ENCODE data around the gene COL5A3.

The COL5A3 gene

DNA sequence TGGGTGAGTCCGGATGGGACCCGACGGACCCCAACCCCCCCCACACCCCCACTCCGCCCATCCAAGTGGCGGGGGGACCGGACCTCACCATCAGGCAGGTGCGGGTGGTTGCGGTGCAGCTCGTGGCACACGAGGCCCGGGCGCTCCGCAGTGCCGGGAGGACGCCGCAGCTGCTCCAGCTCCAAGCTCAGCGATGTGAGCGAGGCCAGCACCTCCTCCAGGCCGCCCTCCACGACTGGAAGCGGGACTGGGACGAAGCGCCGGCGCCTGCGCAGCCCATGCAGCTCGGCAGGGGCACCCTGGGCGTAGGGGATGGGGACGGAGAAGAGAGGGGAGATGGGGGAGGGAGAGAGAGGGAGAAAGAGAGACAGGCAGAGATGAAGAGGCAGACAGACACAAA is 43.9 kb downstream of the COL5A3 start:
- CTCF ChIA-PET: no interaction called here
- POLR2A ChIA-PET: no interaction called here
- no peak for DNase-seq (ENCODE audit: extremely low spot score)
- TF ChIP-seq NFRKB (IDR thresholded peaks at IDR 0.05): no peak
- TF ChIP-seq FOXK2 (IDR thresholded peaks at IDR 0.05): no peak
- no peak for TF ChIP-seq L3MBTL2 (conservative IDR thresholded peaks at IDR 0.05)
- no peak for TF ChIP-seq HDGF (IDR thresholded peaks at IDR 0.05; ENCODE audit: borderline replicate concordance)
- no peak for TF ChIP-seq ELF4 (IDR thresholded peaks at IDR 0.05)
- no peak for TF ChIP-seq FOXA1 (IDR thresholded peaks at IDR 0.05)
- TF ChIP-seq SP1 (IDR thresholded peaks at IDR 0.05): no peak
- TF ChIP-seq ZNF384 (IDR thresholded peaks at IDR 0.05): no peak
- TF ChIP-seq TARDBP (IDR thresholded peaks at IDR 0.05): no peak
- no peak for TF ChIP-seq ARNT (IDR thresholded peaks at IDR 0.05)
- no peak for TF ChIP-seq CTBP1 (IDR thresholded peaks at IDR 0.05; ENCODE audit: borderline replicate concordance)
- no peak for TF ChIP-seq FOXM1 (IDR thresholded peaks at IDR 0.05; ENCODE audit: borderline replicate concordance)
- no peak for TF ChIP-seq BHLHE40 (IDR thresholded peaks at IDR 0.05; ENCODE audit: borderline replicate concordance)
- TF ChIP-seq, protein P1, sequence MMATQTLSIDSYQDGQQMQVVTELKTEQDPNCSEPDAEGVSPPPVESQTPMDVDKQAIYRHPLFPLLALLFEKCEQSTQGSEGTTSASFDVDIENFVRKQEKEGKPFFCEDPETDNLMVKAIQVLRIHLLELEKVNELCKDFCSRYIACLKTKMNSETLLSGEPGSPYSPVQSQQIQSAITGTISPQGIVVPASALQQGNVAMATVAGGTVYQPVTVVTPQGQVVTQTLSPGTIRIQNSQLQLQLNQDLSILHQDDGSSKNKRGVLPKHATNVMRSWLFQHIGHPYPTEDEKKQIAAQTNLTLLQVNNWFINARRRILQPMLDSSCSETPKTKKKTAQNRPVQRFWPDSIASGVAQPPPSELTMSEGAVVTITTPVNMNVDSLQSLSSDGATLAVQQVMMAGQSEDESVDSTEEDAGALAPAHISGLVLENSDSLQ (IDR thresholded peaks at IDR 0.05): no peak
- TF ChIP-seq SUZ12 (IDR thresholded peaks at IDR 0.05): no peak
- no peak for TF ChIP-seq LEF1 (IDR thresholded peaks at IDR 0.05; ENCODE audit: borderline replicate concordance)

DNA sequence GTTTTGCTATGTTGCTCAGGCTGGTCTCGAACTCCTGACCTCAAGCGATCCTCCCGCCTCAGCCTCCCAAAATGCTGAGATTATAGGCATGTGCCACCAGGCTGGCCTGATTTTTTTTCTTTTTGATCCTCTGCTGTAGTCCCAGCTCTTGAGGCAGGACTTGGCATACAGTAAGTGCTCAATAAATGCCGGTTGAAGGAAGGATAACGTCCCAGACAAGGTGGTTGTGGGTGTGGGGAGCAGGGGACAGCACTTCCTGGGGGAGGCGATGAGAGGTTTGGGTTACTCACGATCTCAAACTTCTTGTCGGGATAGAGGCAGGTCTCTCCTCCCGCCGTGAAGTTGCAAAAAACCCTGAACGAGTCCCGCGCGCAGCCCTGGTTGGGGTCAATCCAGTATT is 44.3 kb downstream of the COL5A3 start:
- CTCF ChIA-PET: no interaction called here
- no peak for TF ChIP-seq SUZ12 (IDR thresholded peaks at IDR 0.05)
- no peak for TF ChIP-seq FOXK2 (IDR thresholded peaks at IDR 0.05)
- no peak for TF ChIP-seq CTBP1 (IDR thresholded peaks at IDR 0.05; ENCODE audit: borderline replicate concordance)
- TF ChIP-seq, protein P1 (IDR thresholded peaks at IDR 0.05): no peak
- no peak for TF ChIP-seq FOXM1 (IDR thresholded peaks at IDR 0.05; ENCODE audit: borderline replicate concordance)
- no peak for TF ChIP-seq FOXA1 (IDR thresholded peaks at IDR 0.05)
- no peak for TF ChIP-seq NFRKB (IDR thresholded peaks at IDR 0.05)
- TF ChIP-seq HDGF (IDR thresholded peaks at IDR 0.05; ENCODE audit: borderline replicate concordance): no peak
- TF ChIP-seq L3MBTL2 (conservative IDR thresholded peaks at IDR 0.05): no peak
- TF ChIP-seq ELF4 (IDR thresholded peaks at IDR 0.05): no peak
- no peak for TF ChIP-seq ZNF384 (IDR thresholded peaks at IDR 0.05)
- TF ChIP-seq TARDBP (IDR thresholded peaks at IDR 0.05): no peak
- no peak for TF ChIP-seq ARNT (IDR thresholded peaks at IDR 0.05)
- TF ChIP-seq SP1 (IDR thresholded peaks at IDR 0.05): no peak
- no peak for TF ChIP-seq BHLHE40 (IDR thresholded peaks at IDR 0.05; ENCODE audit: borderline replicate concordance)
- POLR2A ChIA-PET: no interaction called here
- no peak for DNase-seq (ENCODE audit: extremely low spot score)

DNA sequence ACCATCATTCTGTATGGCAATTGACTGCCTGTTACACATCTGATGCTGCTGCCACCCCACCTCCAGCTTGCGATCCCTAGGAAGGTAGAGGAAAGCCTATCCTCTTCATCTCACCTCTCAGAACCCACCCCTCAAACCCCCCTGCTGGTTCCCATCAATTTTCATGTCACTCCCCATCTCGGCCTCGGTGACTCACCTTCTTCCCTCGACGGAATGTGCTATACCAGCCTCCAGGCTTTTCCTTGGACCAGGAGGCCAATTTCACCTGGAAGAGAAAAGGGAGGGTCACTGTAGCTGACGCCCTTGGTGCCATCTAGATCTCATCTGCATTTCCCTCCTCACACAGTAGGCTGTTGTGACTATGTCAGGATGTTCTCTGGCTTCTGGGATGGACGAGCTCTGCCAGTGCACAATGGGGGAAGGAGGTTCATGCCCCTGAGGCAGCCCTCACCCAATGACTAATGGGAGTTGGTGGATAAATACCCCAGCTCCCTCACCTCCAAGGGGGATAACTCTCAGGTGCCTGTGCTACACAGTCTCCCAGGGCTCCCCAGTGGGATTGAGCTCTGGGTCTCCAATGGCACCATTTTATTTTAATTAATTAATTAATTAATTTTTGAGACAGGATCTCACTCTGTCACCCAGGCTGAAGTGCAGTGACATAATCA is 47.5 kb downstream of the COL5A3 start:
- ChIA-PET POLR2A (no interaction called here), CTCF (no interaction called here)
- DNase-seq (ENCODE audit: extremely low spot score): no peak
- TF ChIP-seq ELF4 (IDR thresholded peaks at IDR 0.05) (no peak), LEF1 (IDR thresholded peaks at IDR 0.05; ENCODE audit: borderline replicate concordance) (no peak), L3MBTL2 (conservative IDR thresholded peaks at IDR 0.05) (no peak), BHLHE40 (IDR thresholded peaks at IDR 0.05; ENCODE audit: borderline replicate concordance) (no peak), ARNT (IDR thresholded peaks at IDR 0.05) (no peak), NFRKB (IDR thresholded peaks at IDR 0.05) (no peak), SP1 (IDR thresholded peaks at IDR 0.05) (no peak), CTBP1 (IDR thresholded peaks at IDR 0.05; ENCODE audit: borderline replicate concordance) (no peak), ZNF384 (IDR thresholded peaks at IDR 0.05) (no peak), FOXK2 (IDR thresholded peaks at IDR 0.05) (no peak), FOXM1 (IDR thresholded peaks at IDR 0.05; ENCODE audit: borderline replicate concordance) (no peak), SUZ12 (IDR thresholded peaks at IDR 0.05) (no peak), TARDBP (IDR thresholded peaks at IDR 0.05) (no peak), HDGF (IDR thresholded peaks at IDR 0.05; ENCODE audit: borderline replicate concordance) (no peak), FOXA1 (IDR thresholded peaks at IDR 0.05) (no peak)
- TF ChIP-seq, protein P1 (IDR thresholded peaks at IDR 0.05): no peak

DNA sequence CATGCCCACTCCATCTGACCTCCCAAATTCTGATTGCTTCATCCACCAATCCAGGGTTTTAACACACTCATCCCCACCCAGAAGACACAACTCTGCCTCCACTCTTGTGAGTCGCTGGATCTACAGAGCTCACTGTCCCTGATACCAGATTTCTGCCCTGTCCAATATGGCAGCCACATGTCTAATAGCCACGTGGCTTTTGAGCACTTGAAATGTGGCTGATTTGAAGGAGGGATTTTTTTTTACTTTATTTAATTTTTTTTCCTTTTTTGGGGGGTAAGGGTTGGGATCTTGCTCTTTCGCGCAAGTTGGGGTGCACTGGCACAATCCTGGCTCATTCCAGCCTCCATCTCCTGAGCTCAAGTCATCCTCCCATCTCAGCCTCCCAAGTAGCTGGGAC is 49.2 kb downstream of the COL5A3 start:
- TF ChIP-seq L3MBTL2 (conservative IDR thresholded peaks at IDR 0.05) (peak; percentile 52), ELF4 (IDR thresholded peaks at IDR 0.05) (no peak)
- ChIA-PET CTCF (no interaction called here), POLR2A (no interaction called here)
- no peak for DNase-seq (ENCODE audit: extremely low spot score)

DNA sequence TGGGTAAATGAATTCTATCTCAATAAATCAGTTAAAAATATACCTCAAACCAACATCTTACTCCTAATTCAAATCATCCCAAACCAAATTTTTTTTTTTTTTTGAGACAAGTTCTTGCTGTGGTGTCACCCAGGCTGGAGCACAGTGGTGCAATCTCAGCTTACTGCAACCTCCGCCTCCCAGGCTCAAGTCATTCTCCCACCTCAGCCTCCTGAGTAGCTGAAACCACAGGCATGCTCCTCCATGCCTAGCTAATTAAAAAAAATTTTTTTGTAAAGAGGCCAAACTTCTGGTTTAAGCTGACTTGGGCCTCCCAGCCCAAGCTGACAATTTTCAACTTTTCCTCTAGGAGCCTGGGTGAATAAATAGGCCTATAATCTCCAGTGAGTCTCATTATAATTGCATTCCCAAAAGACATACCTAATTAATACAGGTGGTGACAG is 51.9 kb downstream of the COL5A3 start:
- ChIA-PET CTCF (interaction anchor here (0.6 kb wide), 1 partner anchor 137 kb away, joined by 3 read pairs; no protein-coding TSS in a partner anchor), POLR2A (no interaction called here)
- no peak for DNase-seq (ENCODE audit: extremely low spot score)
- TF ChIP-seq FOXM1 (IDR thresholded peaks at IDR 0.05; ENCODE audit: borderline replicate concordance): no peak
- TF ChIP-seq ARNT (IDR thresholded peaks at IDR 0.05): no peak
- no peak for TF ChIP-seq L3MBTL2 (conservative IDR thresholded peaks at IDR 0.05)
- TF ChIP-seq CTBP1 (IDR thresholded peaks at IDR 0.05; ENCODE audit: borderline replicate concordance): no peak
- no peak for TF ChIP-seq LEF1 (IDR thresholded peaks at IDR 0.05; ENCODE audit: borderline replicate concordance)
- no peak for TF ChIP-seq ELF4 (IDR thresholded peaks at IDR 0.05)
- TF ChIP-seq FOXA1 (IDR thresholded peaks at IDR 0.05): no peak
- no peak for TF ChIP-seq SUZ12 (IDR thresholded peaks at IDR 0.05)
- TF ChIP-seq, protein P1 (IDR thresholded peaks at IDR 0.05): no peak
- no peak for TF ChIP-seq BHLHE40 (IDR thresholded peaks at IDR 0.05; ENCODE audit: borderline replicate concordance)
- no peak for TF ChIP-seq HDGF (IDR thresholded peaks at IDR 0.05; ENCODE audit: borderline replicate concordance)
- TF ChIP-seq FOXK2 (IDR thresholded peaks at IDR 0.05): no peak
- TF ChIP-seq TARDBP (IDR thresholded peaks at IDR 0.05): no peak
- no peak for TF ChIP-seq ZNF384 (IDR thresholded peaks at IDR 0.05)
- TF ChIP-seq SP1 (IDR thresholded peaks at IDR 0.05): no peak
- no peak for TF ChIP-seq NFRKB (IDR thresholded peaks at IDR 0.05)
